H54 (cell line): ENCODE measurements around the gene PAM.
"Not testable (repeated sequence)": the region's sequence is repeated elsewhere in the genome, so short reads cannot be mapped to it uniquely, and the experiment has no call there.

ENCODE experiments used
- DNase-seq: peaks from one replicate; pipeline ENCODE4 v3.0.0; 2011; ENCODE audit warnings: low spot score, mixed read lengths; ENCODE audit not compliant: insufficient read length
- FAIRE-seq: peaks from 3 replicates; lab custom pipeline; 2011; peaks lifted over from hg19 to GRCh38; lab: Jason Lieb, UNC
- POLR2A ChIP-seq: IDR thresholded peaks from 2 replicates; pipeline ENCODE4 v1.6.1; 2011; ENCODE audit warnings: low read depth, mild to moderate bottlenecking, low read length

Gene PAM

GRCh38 chr5:102740515-102740914 lies 14.6 kb upstream of the PAM start:
- FAIRE-seq (no peak), DNase-seq (no peak)
- no peak for TF ChIP-seq POLR2A

- no peak for DNase-seq
- TF ChIP-seq POLR2A, result no peak
- no peak for FAIRE-seq
Observed at GRCh38 chr5:102742215-102742614, 12.9 kb upstream of the PAM start.

DNA sequence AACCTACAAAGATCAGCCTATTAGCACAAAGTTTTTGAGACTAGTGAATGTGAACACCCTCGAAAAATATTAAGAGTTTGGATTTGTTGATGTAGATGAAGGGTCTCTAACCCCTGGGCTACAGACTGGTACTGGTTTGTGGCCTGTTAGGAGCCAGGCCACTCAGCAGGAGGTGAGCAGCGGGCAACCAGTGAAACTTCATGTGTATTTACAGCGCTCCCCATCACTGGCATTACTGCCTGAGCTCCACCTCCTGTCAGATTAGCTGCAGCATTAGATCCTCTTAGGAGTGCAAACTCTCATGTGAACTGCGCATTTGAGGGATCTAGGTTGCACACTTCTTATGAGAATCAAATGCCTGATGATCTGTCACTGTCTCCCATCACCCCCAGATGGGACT lies 11.2 kb upstream of the PAM start:
- TF ChIP-seq POLR2A, result no peak
- DNase-seq (no peak), FAIRE-seq (no peak)

DNA sequence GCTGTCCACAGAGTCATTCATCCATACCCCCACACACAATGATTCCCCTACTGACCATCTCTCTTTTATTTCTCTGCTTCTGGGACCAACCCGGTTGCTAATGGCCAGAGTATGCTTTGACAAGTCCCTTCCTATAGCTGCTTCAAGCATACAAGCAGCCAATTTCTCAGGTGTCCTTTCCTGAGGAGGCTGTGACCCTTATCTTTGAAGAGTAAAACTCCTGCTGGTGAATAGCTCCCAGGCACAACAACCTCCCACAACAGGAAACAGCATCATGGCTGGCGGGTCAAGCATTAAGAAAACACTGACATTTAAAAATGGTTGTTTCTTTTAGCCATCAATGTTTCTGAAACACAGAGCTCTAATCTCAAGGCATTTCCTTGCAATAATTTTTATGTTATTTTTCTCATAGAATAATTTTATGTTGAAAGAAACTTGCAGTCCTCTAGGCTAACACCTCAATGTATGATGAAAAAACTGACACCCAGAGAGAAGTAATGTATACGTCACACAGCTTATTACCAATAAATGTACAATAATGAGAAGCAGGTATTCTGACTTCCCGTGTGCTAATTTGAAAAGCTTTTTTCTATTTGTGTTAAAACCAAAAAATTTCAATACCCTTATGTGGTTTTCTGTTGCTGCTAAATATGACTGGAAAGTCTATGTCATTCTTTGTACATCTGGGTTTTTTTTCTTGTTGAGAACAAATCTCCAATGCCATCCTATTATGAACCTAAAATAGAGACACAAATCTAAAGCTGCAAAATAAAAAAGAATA lies 7.5 kb upstream of the PAM start:
- FAIRE-seq (no peak), DNase-seq (no peak)
- no peak for TF ChIP-seq POLR2A

- DNase-seq, result no peak
- no peak for TF ChIP-seq POLR2A
- FAIRE-seq, result no peak
Observed at GRCh38 chr5:102749416-102750030, 5.6 kb upstream of the PAM start.

- DNase-seq, result no peak
- no peak for TF ChIP-seq POLR2A
- FAIRE-seq, result no peak
Observed at GRCh38 chr5:102750151-102750834, 4.8 kb upstream of the PAM start.

GRCh38 chr5:102751903-102752376 lies 3.2 kb upstream of the PAM start:
- not testable (repeated sequence) for DNase-seq, FAIRE-seq

- FAIRE-seq, result no peak
- peak; percentile 19 for DNase-seq
- TF ChIP-seq POLR2A, result no peak
Observed at GRCh38 chr5:102753889-102754766, 977 bp upstream of the PAM start.

GRCh38 chr5:102755686-102756371 lies 724 bp downstream of the PAM start:
- DNase-seq (peak; percentile 72), FAIRE-seq (peak; percentile 75)
- TF ChIP-seq POLR2A, result 0 out of 2 replicates have a peak, but pooled peaks have one; percentile 13

- FAIRE-seq (no peak), DNase-seq (no peak)
- no peak for TF ChIP-seq POLR2A
Observed at GRCh38 chr5:102758576-102758975, 3.5 kb downstream of the PAM start.

DNA sequence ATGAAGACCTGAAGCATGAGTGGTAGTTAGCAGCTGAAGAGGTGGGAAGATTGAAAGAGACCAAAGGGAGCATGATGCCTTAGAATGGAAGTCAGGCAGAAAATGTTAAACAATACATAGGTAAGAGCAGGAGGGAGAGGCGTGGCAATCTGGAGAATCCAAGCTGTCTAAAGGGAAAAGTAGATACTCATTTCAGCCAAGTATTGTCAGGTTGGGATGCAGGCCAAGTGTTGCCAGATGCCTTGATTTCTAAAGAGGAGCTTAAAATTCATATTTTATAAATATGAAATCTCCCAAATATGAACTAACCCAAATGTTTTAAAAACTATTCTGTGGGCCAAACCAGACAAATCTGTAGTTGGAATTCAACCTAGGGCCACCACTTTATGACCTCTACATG lies 4.2 kb downstream of the PAM start:
- FAIRE-seq (no peak), DNase-seq (no peak)
- no peak for TF ChIP-seq POLR2A

DNA sequence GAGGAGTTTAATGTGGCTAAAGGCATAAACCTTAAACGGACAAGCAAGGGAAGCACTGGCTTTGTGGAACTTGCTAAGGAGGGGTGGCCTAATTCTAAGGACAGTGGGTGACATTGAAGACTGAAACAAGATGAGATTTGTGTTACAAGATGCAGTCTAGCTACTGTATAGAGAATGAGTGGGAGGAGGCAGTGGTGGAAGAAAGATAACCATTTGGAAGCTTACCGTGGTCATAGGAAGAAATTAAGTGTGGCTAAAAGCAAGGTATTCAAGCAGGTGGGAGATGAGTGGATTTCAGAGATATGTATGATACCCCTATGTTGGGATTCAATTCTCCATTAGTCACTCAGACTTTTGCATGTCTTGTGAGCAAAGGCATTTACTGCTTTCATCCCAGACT lies 4.6 kb downstream of the PAM start:
- FAIRE-seq (no peak), DNase-seq (no peak)
- TF ChIP-seq POLR2A, result no peak

DNA sequence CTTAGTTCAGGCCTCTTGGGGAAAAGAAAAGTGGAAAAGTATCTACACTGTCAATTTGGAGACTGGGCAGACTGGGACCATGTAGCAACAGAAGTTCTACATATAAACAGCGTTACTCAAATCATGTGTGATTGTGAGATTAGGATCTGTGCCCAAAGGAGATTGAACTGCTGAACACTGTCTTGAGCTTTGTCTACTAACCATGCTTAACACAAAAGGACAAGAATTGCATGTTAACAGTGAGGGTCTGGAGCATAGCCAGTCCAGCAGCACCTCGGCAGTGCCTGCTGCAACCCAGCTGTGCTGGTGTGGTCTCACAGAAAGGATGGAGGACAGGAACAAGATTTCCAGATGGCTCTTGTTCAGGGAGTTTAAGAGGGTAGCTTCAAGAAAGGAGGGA lies 5.7 kb downstream of the PAM start:
- DNase-seq (no peak), FAIRE-seq (no peak)
- TF ChIP-seq POLR2A, result no peak
